Measurements from ENCODE around the gene MAB21L4.
A peak's percentile ranks its signal among the peaks of the same experiment; 100 is the strongest.

Gene MAB21L4

GRCh38 chr2:240893363-240893844, 2.6 kb downstream of the MAB21L4 start:
- no peak for TF ChIP-seq JUND (IDR thresholded peaks at IDR 0.05; ENCODE audit: low read depth)
- in situ Hi-C loops (cut with HindIII; ENCODE audit: low pct_unique_long_range_greater_than_20kb, low sequenced_read_pairs): no loop called here
- DNase-seq (ENCODE audit: low read depth in 1 of 2, low spot score in 1 of 2): peak; percentile 50 to 51

GRCh38 chr2:240892925-240893324, 3.0 kb downstream of the MAB21L4 start:
- no peak for TF ChIP-seq JUND (IDR thresholded peaks at IDR 0.05; ENCODE audit: low read depth)
- no peak for DNase-seq (ENCODE audit: low read depth in 1 of 2, low spot score in 1 of 2)
- in situ Hi-C loops (cut with HindIII; ENCODE audit: low pct_unique_long_range_greater_than_20kb, low sequenced_read_pairs): no loop called here

- no peak for TF ChIP-seq JUND (IDR thresholded peaks at IDR 0.05; ENCODE audit: low read depth)
- in situ Hi-C loops (cut with HindIII; ENCODE audit: low pct_unique_long_range_greater_than_20kb, low sequenced_read_pairs): no loop called here
- DNase-seq (ENCODE audit: low read depth in 1 of 2, low spot score in 1 of 2): no peak
Measured at GRCh38 chr2:240892356-240892755, 3.6 kb downstream of the MAB21L4 start.

GRCh38 chr2:240891492-240892340, 4.2 kb downstream of the MAB21L4 start:
- in situ Hi-C loops (cut with HindIII; ENCODE audit: low pct_unique_long_range_greater_than_20kb, low sequenced_read_pairs): no loop called here
- DNase-seq (ENCODE audit: low read depth in 1 of 2, low spot score in 1 of 2): no peak
- no peak for TF ChIP-seq JUND (IDR thresholded peaks at IDR 0.05; ENCODE audit: low read depth)

GRCh38 chr2:240890691-240891090, 5.3 kb downstream of the MAB21L4 start:
- in situ Hi-C loops (cut with HindIII; ENCODE audit: low pct_unique_long_range_greater_than_20kb, low sequenced_read_pairs): no loop called here
- no peak for TF ChIP-seq JUND (IDR thresholded peaks at IDR 0.05; ENCODE audit: low read depth)
- no peak for DNase-seq (ENCODE audit: low read depth in 1 of 2, low spot score in 1 of 2)

- in situ Hi-C loops (cut with HindIII; ENCODE audit: low pct_unique_long_range_greater_than_20kb, low sequenced_read_pairs): no loop called here
Measured at GRCh38 chr2:240889601-240890560, 6.1 kb downstream of the MAB21L4 start.

GRCh38 chr2:240888890-240889573, 6.9 kb downstream of the MAB21L4 start:
- in situ Hi-C loops (cut with HindIII; ENCODE audit: low pct_unique_long_range_greater_than_20kb, low sequenced_read_pairs): no loop called here
- no peak for TF ChIP-seq JUND (IDR thresholded peaks at IDR 0.05; ENCODE audit: low read depth)
- DNase-seq (ENCODE audit: low read depth in 1 of 2, low spot score in 1 of 2): no peak

More at GRCh38 chr2:240889601-240890560, 6.1 kb downstream of the MAB21L4 start:
- TF ChIP-seq JUND (IDR thresholded peaks at IDR 0.05; ENCODE audit: low read depth): no peak
- DNase-seq (ENCODE audit: low read depth in 1 of 2, low spot score in 1 of 2): no peak

- no peak for TF ChIP-seq JUND (IDR thresholded peaks at IDR 0.05; ENCODE audit: low read depth)
- DNase-seq (ENCODE audit: low read depth in 1 of 2, low spot score in 1 of 2): no peak
- in situ Hi-C loops (cut with HindIII; ENCODE audit: low pct_unique_long_range_greater_than_20kb, low sequenced_read_pairs): no loop called here
Measured at GRCh38 chr2:240888130-240888889, 7.6 kb downstream of the MAB21L4 start.

GRCh38 chr2:240887631-240888030, 8.3 kb downstream of the MAB21L4 start:
- DNase-seq (ENCODE audit: low read depth in 1 of 2, low spot score in 1 of 2): no peak
- TF ChIP-seq JUND (IDR thresholded peaks at IDR 0.05; ENCODE audit: low read depth): no peak
- in situ Hi-C loops (cut with HindIII; ENCODE audit: low pct_unique_long_range_greater_than_20kb, low sequenced_read_pairs): no loop called here

- TF ChIP-seq JUND (IDR thresholded peaks at IDR 0.05; ENCODE audit: low read depth): no peak
- in situ Hi-C loops (cut with HindIII; ENCODE audit: low pct_unique_long_range_greater_than_20kb, low sequenced_read_pairs): no loop called here
- DNase-seq (ENCODE audit: low read depth in 1 of 2, low spot score in 1 of 2): peak in 1 of 2 experiments; percentile 60
Measured at GRCh38 chr2:240886678-240887609, 9.0 kb downstream of the MAB21L4 start.
